Liver (tissue), 9 donors: ENCODE results near the gene ACAT2. TPM values are rescaled to one million over a fixed set of nuclear protein-coding genes. Genes with fewer than 3 reads are reported as not detected.

Experiments used
- DNase-seq: peaks from one replicate; pipeline ENCODE4 v3.0.0-alpha.2; 2017; ENCODE audit warnings: low spot score
- H3K27ac ChIP-seq, 2 donors: one replicate each; pipeline ENCODE4 v1.7.0; 2013; ENCODE audit warnings: inconsistent platforms in 2 of 2, low read length in 2 of 2, control low read depth in 1 of 2, low read depth in 1 of 2, mild to moderate bottlenecking in 1 of 2
- H3K27me3 ChIP-seq, 4 donors: one replicate each; pipeline versions ENCODE4 v1.6.1 to v1.7.0; 2013; ENCODE audit warnings: low read length in 3 of 4, inconsistent platforms in 1 of 4, mild to moderate bottlenecking in 1 of 4, moderate library complexity in 1 of 4; ENCODE audit not compliant: control insufficient read depth in 4 of 4, insufficient read depth in 4 of 4
- H3K36me3 ChIP-seq, 4 donors: one replicate each; pipeline versions ENCODE4 v1.6.1 to v1.7.0; 2013; ENCODE audit warnings: low read length in 3 of 4, mild to moderate bottlenecking in 3 of 4, low read depth in 1 of 4, moderate library complexity in 1 of 4; ENCODE audit not compliant: control insufficient read depth in 4 of 4, insufficient read depth in 3 of 4
- H3K4me1 ChIP-seq, 4 donors: one replicate each; pipeline versions ENCODE4 v1.6.1 to v1.7.0; 2013; ENCODE audit warnings: low read length in 3 of 4, mild to moderate bottlenecking in 3 of 4, moderate library complexity in 1 of 4; ENCODE audit not compliant: control insufficient read depth in 4 of 4, insufficient read depth in 4 of 4
- H3K4me3 ChIP-seq, 3 donors: one replicate each; pipeline versions ENCODE4 v1.6.1 to v1.7.0; 2013; ENCODE audit warnings: low read length in 3 of 3, control low read depth in 1 of 3, low read depth in 1 of 3, mild to moderate bottlenecking in 1 of 3
- H3K9ac ChIP-seq, 2 donors: one replicate each; pipeline ENCODE4 v1.7.0; 2013; ENCODE audit warnings: low read length in 2 of 2, mild to moderate bottlenecking in 2 of 2, moderate library complexity in 2 of 2, control low read depth in 1 of 2, low read depth in 1 of 2
- H3K9me3 ChIP-seq, 4 donors: one replicate each; pipeline versions ENCODE4 v1.6.1 to v1.7.0; 2013; ENCODE audit warnings: low read length in 3 of 4; ENCODE audit not compliant: control insufficient read depth in 4 of 4
- EGR1 ChIP-seq, 2 donors: IDR thresholded peaks; 2 replicates each; pipeline ENCODE4 v1.6.1; 2016 to 2018; ENCODE audit warnings: antibody characterized with exemption in 2 of 2, low read depth in 2 of 2
- FOXA1 ChIP-seq: IDR thresholded peaks from 2 replicates; pipeline ENCODE4 v1.6.1; 2016; ENCODE audit warnings: antibody characterized with exemption
- GABPA ChIP-seq, 2 donors: IDR thresholded peaks in 1 of 2; conservative IDR thresholded peaks in 1 of 2; 2 replicates each; pipeline ENCODE4 v1.6.1; 2016; ENCODE audit warnings: antibody characterized with exemption in 2 of 2, mild to moderate bottlenecking in 1 of 2, moderate library complexity in 1 of 2
- HNF4A ChIP-seq, 2 donors: conservative IDR thresholded peaks; 2 replicates each; pipeline ENCODE4 v1.6.1; 2016; ENCODE audit warnings: antibody characterized with exemption in 2 of 2, mild to moderate bottlenecking in 2 of 2
- HNF4G ChIP-seq: IDR thresholded peaks from 2 replicates; pipeline ENCODE4 v1.6.1; 2016; ENCODE audit warnings: antibody characterized with exemption
- JUND ChIP-seq, 2 donors: IDR thresholded peaks; 2 replicates each; pipeline ENCODE4 v1.6.1; 2016; ENCODE audit warnings: antibody characterized with exemption in 2 of 2
- NR2F2 ChIP-seq: IDR thresholded peaks from 2 replicates; pipeline ENCODE4 v1.6.1; 2016; ENCODE audit warnings: antibody characterized with exemption
- RAD21 ChIP-seq, 2 donors: IDR thresholded peaks; 2 replicates each; pipeline ENCODE4 v1.6.1; 2016; ENCODE audit warnings: antibody characterized with exemption in 2 of 2, mild to moderate bottlenecking in 2 of 2
- SP1 ChIP-seq: IDR thresholded peaks from 2 replicates; pipeline ENCODE4 v1.6.1; 2018; ENCODE audit warnings: antibody characterized with exemption, mild to moderate bottlenecking
- TAF1 ChIP-seq: conservative IDR thresholded peaks from 2 replicates; pipeline ENCODE4 v1.6.1; 2016; ENCODE audit warnings: antibody characterized with exemption, mild to moderate bottlenecking
- YY1 ChIP-seq: IDR thresholded peaks from 2 replicates; pipeline ENCODE4 v1.6.1; 2016; ENCODE audit warnings: antibody characterized with exemption, mild to moderate bottlenecking
- WGBS: extraction: QIAGEN DNeasy Blood & Tissue Kit; methylation state at CpG from one replicate; pipeline ENCODE4 v1.1.7; 2013; 5-methylcytosine and 5-hydroxymethylcytosine counted together
- polyA plus RNA-seq, 2 donors: library from polyadenylated mRNA; stranded (reverse) in 1 of 2; unstranded in 1 of 2; fragments of 200-250 nt in 1 of 2; fragments of >200 nt in 1 of 2; fragmentation: Nextera tagmentation in 1 of 2; extraction: Ambion mirVana in 1 of 2; gene quantifications; one replicate each; pipeline versions ENCODE4 v1.2.1 to v1.2.3, GENCODE V29; 2013 to 2015
- total RNA-seq, 2 donors: library from RNA; depleted of rRNA; stranded (reverse); fragments of >200 nt; gene quantifications; one replicate each; pipeline ENCODE4 v1.2.3, GENCODE V29; 2014
- TF ChIP-seq, protein P1 (sequence below): fragments of 150-350 bp; IDR thresholded peaks from 2 replicates; pipeline ENCODE4 v1.5.1; 2017; ENCODE audit warnings: improper control_type of control experiment, low read depth, low read length; ENCODE audit not compliant: missing input control
- TF ChIP-seq, protein P2 (sequence below): IDR thresholded peaks from 2 replicates; pipeline ENCODE4 v1.6.1; 2016; ENCODE audit warnings: antibody characterized with exemption, mild to moderate bottlenecking
- TF ChIP-seq, protein P3 (sequence below): IDR thresholded peaks from 2 replicates; pipeline ENCODE4 v1.6.1; 2016; ENCODE audit warnings: antibody characterized with exemption
- TF ChIP-seq, protein P4 (sequence below): IDR thresholded peaks from 2 replicates; pipeline ENCODE4 v1.6.1; 2016; ENCODE audit warnings: antibody characterized with exemption
- TF ChIP-seq, protein P5 (sequence below): IDR thresholded peaks from 2 replicates; pipeline ENCODE4 v1.6.1; 2016; ENCODE audit warnings: antibody characterized with exemption
- donor health status: healthy.
- donor health status: healthy.
- donor health status: healthy.
- donor health status: healthy.
- donor health status: healthy.

ACAT2 gene
- total and polyA plus RNA-seq, 4 donors, result 68.2 to 116 (median 94.2) TPM

DNA sequence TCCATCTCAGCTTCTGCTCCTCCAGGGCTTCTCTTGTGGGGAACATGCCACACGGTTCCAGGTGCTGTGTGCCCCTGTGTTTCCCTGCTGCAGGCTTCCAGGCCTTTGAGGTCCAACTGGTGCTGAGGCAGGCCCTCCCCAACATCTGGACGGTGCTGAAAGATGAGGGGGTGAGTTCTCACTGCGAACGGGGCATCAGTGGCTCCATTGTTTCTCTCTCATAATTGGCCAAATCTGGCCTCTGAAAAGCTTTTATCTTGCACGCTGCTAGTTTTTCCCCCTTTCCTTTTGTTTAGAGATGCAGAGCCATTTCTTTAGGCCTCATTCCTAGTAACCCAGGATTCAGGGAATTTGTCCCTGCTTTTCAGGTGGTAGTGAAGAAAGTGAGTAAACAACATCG lies 46.8 kb downstream of the ACAT2 start:
- DNase-seq, result no peak
- H3K9me3 ChIP-seq, result no peaks in the 10 kb centered on the region
- no peak overlapping the region for H3K9ac ChIP-seq
- no peaks in the 10 kb centered on the region for H3K36me3 ChIP-seq
- H3K27ac ChIP-seq, result no peak overlapping the region
- TF ChIP-seq, protein P1, sequence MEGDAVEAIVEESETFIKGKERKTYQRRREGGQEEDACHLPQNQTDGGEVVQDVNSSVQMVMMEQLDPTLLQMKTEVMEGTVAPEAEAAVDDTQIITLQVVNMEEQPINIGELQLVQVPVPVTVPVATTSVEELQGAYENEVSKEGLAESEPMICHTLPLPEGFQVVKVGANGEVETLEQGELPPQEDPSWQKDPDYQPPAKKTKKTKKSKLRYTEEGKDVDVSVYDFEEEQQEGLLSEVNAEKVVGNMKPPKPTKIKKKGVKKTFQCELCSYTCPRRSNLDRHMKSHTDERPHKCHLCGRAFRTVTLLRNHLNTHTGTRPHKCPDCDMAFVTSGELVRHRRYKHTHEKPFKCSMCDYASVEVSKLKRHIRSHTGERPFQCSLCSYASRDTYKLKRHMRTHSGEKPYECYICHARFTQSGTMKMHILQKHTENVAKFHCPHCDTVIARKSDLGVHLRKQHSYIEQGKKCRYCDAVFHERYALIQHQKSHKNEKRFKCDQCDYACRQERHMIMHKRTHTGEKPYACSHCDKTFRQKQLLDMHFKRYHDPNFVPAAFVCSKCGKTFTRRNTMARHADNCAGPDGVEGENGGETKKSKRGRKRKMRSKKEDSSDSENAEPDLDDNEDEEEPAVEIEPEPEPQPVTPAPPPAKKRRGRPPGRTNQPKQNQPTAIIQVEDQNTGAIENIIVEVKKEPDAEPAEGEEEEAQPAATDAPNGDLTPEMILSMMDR, result no peak
- TF ChIP-seq, protein P2, sequence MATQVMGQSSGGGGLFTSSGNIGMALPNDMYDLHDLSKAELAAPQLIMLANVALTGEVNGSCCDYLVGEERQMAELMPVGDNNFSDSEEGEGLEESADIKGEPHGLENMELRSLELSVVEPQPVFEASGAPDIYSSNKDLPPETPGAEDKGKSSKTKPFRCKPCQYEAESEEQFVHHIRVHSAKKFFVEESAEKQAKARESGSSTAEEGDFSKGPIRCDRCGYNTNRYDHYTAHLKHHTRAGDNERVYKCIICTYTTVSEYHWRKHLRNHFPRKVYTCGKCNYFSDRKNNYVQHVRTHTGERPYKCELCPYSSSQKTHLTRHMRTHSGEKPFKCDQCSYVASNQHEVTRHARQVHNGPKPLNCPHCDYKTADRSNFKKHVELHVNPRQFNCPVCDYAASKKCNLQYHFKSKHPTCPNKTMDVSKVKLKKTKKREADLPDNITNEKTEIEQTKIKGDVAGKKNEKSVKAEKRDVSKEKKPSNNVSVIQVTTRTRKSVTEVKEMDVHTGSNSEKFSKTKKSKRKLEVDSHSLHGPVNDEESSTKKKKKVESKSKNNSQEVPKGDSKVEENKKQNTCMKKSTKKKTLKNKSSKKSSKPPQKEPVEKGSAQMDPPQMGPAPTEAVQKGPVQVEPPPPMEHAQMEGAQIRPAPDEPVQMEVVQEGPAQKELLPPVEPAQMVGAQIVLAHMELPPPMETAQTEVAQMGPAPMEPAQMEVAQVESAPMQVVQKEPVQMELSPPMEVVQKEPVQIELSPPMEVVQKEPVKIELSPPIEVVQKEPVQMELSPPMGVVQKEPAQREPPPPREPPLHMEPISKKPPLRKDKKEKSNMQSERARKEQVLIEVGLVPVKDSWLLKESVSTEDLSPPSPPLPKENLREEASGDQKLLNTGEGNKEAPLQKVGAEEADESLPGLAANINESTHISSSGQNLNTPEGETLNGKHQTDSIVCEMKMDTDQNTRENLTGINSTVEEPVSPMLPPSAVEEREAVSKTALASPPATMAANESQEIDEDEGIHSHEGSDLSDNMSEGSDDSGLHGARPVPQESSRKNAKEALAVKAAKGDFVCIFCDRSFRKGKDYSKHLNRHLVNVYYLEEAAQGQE, result no peak
- no peak for TF ChIP-seq EGR1 (IDR thresholded peaks at IDR 0.05; ENCODE audit: low read depth in 2 of 2)
- TF ChIP-seq HNF4A (conservative IDR thresholded peaks at IDR 0.05), result no peak
- TF ChIP-seq, protein P3, sequence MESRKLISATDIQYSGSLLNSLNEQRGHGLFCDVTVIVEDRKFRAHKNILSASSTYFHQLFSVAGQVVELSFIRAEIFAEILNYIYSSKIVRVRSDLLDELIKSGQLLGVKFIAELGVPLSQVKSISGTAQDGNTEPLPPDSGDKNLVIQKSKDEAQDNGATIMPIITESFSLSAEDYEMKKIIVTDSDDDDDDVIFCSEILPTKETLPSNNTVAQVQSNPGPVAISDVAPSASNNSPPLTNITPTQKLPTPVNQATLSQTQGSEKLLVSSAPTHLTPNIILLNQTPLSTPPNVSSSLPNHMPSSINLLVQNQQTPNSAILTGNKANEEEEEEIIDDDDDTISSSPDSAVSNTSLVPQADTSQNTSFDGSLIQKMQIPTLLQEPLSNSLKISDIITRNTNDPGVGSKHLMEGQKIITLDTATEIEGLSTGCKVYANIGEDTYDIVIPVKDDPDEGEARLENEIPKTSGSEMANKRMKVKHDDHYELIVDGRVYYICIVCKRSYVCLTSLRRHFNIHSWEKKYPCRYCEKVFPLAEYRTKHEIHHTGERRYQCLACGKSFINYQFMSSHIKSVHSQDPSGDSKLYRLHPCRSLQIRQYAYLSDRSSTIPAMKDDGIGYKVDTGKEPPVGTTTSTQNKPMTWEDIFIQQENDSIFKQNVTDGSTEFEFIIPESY, result no peak
- TF ChIP-seq JUND (IDR thresholded peaks at IDR 0.05), result no peak
- no peak for TF ChIP-seq YY1
- WGBS, result 83% methylated on average over 6 of the region's 6 CpGs
- no peak overlapping the region for H3K4me3 ChIP-seq
- no peaks in the 10 kb centered on the region for H3K4me1 ChIP-seq
- H3K27me3 ChIP-seq, result no peaks in the 10 kb centered on the region

DNA sequence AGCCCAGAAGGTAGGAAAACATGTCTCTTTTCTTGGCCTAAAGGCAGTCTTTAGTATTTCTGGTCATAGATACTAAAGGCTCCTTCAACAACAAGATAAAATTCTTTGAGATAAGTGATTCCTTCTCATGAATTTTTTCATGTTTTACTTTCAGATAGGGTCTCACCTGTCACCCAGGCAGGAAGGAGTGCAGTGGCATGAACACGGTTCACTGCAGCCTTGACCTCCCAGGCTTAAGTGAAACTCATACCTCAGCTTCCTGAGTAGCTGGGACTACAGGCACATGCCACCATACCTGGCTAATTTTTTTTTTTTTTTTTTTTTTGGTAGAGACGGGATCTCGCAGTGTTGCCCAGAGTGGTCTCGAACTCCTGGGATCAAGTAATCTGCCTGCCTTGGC lies 47.3 kb downstream of the ACAT2 start:
- DNase-seq, result no peak
- no peaks in the 10 kb centered on the region for H3K27me3 ChIP-seq
- no peaks in the 10 kb centered on the region for H3K4me1 ChIP-seq
- H3K27ac ChIP-seq, result no peak overlapping the region
- no peak overlapping the region for H3K4me3 ChIP-seq
- no peak overlapping the region for H3K9ac ChIP-seq
- no peak for TF ChIP-seq HNF4A (conservative IDR thresholded peaks at IDR 0.05)
- TF ChIP-seq, protein P4, sequence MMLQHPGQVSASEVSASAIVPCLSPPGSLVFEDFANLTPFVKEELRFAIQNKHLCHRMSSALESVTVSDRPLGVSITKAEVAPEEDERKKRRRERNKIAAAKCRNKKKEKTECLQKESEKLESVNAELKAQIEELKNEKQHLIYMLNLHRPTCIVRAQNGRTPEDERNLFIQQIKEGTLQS, result no peak
- no peak for TF ChIP-seq RAD21 (IDR thresholded peaks at IDR 0.05)
- WGBS, result 90% methylated on average over 4 of the region's 4 CpGs
- H3K36me3 ChIP-seq, result no peaks in the 10 kb centered on the region
- H3K9me3 ChIP-seq, result no peaks in the 10 kb centered on the region

DNA sequence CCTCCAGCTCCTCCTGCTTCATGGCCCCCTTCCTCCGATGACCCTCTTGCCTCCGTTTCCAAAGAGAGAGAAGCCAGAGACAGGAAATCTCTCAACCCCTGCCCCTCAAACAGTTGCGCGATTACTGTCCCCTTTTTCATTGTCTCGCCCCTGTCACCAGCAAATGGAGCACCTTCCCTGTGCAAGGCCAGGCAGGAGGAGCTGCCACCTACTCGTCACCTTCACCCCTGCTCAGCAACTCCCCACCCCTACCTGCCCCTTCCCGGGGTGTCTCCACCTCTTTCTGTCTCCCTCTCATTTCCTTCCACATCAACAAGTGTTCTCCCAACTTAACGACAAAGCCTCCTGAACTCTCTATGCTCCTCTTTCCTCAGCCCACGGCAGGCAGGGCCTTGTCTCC lies 51.9 kb downstream of the ACAT2 start:
- Histone ChIP-seq H3K4me1 (no peaks in the 10 kb centered on the region), H3K9me3 (no peaks in the 10 kb centered on the region), H3K9ac (no peak overlapping the region), H3K4me3 (no peak overlapping the region), H3K36me3 (no peaks in the 10 kb centered on the region), H3K27ac (no peak overlapping the region), H3K27me3 (no peaks in the 10 kb centered on the region)
- DNase-seq, result no peak
- 88% methylated on average over 9 of the region's 9 CpGs for WGBS
- no peak for TF ChIP-seq HNF4G
- TF ChIP-seq GABPA (IDR thresholded peaks at IDR 0.05 in 1 of 2, conservative IDR thresholded peaks at IDR 0.05 in 1 of 2), result no peak
- no peak for TF ChIP-seq JUND (IDR thresholded peaks at IDR 0.05)
- TF ChIP-seq, protein P3, result no peak
- TF ChIP-seq YY1, result no peak
- TF ChIP-seq, protein P1, result no peak
- TF ChIP-seq TAF1, result no peak
- TF ChIP-seq EGR1 (IDR thresholded peaks at IDR 0.05; ENCODE audit: low read depth in 2 of 2), result no peak
- TF ChIP-seq, protein P5, sequence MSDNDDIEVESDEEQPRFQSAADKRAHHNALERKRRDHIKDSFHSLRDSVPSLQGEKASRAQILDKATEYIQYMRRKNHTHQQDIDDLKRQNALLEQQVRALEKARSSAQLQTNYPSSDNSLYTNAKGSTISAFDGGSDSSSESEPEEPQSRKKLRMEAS, result no peak
- no peak for TF ChIP-seq NR2F2
- TF ChIP-seq SP1, result no peak
- TF ChIP-seq FOXA1, result no peak
